ENCODE data around the gene GAS7.

GAS7 gene

DNA sequence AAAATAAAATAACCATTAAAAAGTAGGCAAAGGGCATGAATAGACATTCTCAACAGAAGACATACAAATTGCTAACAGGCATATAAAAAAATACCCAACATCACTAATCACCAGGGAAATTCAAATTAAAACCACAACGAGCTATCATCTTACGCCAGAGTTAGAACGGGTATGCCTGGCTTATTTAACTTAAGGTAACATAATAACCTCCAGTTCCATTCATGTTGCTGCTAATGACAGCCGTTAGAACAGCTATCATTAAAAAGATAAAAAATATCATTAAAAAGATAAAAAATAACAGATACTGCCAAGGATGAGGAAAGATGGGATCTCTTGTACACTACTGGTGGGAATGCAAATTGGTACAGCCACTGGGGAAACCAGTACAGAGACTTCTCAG, 89.3 kb downstream of the GAS7 start:
- DNase-seq (ENCODE audit: low read depth), result no peak
- H3K4me3 ChIP-seq (replicated peaks; ENCODE audit: low read depth, low read length), result no peak overlapping the region
- TF ChIP-seq, protein P1, sequence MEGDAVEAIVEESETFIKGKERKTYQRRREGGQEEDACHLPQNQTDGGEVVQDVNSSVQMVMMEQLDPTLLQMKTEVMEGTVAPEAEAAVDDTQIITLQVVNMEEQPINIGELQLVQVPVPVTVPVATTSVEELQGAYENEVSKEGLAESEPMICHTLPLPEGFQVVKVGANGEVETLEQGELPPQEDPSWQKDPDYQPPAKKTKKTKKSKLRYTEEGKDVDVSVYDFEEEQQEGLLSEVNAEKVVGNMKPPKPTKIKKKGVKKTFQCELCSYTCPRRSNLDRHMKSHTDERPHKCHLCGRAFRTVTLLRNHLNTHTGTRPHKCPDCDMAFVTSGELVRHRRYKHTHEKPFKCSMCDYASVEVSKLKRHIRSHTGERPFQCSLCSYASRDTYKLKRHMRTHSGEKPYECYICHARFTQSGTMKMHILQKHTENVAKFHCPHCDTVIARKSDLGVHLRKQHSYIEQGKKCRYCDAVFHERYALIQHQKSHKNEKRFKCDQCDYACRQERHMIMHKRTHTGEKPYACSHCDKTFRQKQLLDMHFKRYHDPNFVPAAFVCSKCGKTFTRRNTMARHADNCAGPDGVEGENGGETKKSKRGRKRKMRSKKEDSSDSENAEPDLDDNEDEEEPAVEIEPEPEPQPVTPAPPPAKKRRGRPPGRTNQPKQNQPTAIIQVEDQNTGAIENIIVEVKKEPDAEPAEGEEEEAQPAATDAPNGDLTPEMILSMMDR (IDR thresholded peaks at IDR 0.05; ENCODE audit: low read length, missing control alignments), result no peak

DNA sequence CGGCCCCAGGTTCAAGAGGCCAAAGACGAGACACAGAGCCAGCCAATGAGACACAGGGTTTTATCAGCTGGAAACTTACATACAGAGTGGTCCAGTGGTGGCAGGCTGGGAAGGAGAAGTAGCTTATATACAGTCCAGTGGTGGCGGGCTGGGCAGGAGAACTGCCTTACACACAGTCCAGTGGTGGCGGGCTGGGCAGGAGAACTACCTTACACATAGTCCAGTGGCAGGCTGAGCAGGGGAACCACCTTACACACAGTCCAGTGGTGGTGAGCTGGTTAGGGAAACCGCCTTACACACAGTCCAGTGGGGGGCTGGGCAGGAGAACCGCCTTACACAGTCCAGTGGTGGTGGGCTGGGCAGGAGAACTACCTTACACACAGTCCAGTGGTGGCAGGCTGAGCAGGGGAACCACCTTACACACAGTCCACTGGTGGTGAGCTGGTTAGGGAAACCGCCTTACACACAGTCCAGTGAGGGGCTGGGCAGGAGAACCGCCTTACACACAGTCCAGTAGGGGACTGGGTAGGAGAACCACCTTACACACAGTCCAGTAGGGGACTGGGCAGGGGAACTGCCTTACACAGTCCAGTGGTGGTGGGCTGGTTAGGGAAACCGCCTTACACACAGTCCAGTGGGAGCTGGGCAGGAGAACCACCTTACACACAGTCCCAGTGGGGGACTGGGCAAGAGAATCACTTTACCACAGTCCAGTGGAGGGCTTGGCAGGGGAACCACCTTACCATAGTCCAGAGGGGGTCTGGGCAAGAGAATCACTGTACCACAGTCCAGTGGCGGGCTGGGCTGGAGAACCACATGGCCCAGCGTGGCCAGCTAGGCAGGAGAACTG, 90.9 kb downstream of the GAS7 start:
- TF ChIP-seq, protein P1 (IDR thresholded peaks at IDR 0.05; ENCODE audit: low read length, missing control alignments), result no peak
- DNase-seq (ENCODE audit: low read depth), result no peak
- H3K4me3 ChIP-seq (replicated peaks; ENCODE audit: low read depth, low read length), result no peak overlapping the region

GRCh38 chr17:10106067-10106466, 92.3 kb downstream of the GAS7 start:
- DNase-seq (ENCODE audit: low read depth), result no peak
- H3K4me3 ChIP-seq (replicated peaks; ENCODE audit: low read depth, low read length), result no peak overlapping the region
- TF ChIP-seq, protein P1 (IDR thresholded peaks at IDR 0.05; ENCODE audit: low read length, missing control alignments), result no peak

- no peak overlapping the region for H3K4me3 ChIP-seq (replicated peaks; ENCODE audit: low read depth, low read length)
- DNase-seq (ENCODE audit: low read depth), result peak; percentile 86
- TF ChIP-seq, protein P1 (IDR thresholded peaks at IDR 0.05; ENCODE audit: low read length, missing control alignments), result no peak
These were observed 92.8 kb downstream of the GAS7 start for GRCh38 chr17:10105513-10106001.

DNA sequence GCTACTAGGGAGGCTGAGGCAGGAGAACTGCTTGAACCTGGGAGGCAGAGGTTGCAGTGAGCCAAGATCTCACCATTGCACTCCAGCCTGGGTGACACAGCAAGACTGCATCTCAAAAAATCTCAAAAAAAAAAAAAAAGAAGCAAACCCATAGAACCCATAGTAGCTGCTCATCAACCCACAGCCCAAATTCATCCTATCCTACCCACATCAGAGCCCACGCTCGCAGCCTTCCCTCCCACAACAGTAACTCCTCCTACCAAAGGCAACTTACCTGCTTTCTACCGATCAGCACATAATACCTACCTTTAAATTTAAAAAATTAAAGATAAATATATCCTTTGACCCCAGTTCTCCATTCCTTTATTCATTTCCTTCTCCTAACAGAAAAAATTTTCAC, 94.7 kb downstream of the GAS7 start:
- TF ChIP-seq, protein P1 (IDR thresholded peaks at IDR 0.05; ENCODE audit: low read length, missing control alignments), result no peak
- H3K4me3 ChIP-seq (replicated peaks; ENCODE audit: low read depth, low read length), result no peak overlapping the region
- no peak for DNase-seq (ENCODE audit: low read depth)

GRCh38 chr17:10102817-10103216, 95.6 kb downstream of the GAS7 start:
- no peak overlapping the region for H3K4me3 ChIP-seq (replicated peaks; ENCODE audit: low read depth, low read length)
- no peak for DNase-seq (ENCODE audit: low read depth)
- TF ChIP-seq, protein P1 (IDR thresholded peaks at IDR 0.05; ENCODE audit: low read length, missing control alignments), result no peak

Measured in fibroblast of pulmonary artery (primary cell).